K562 (cell line): ENCODE results near the gene BRD3OS. TPM values are rescaled to one million over a fixed set of nuclear protein-coding genes. Genes with fewer than 3 reads are reported as not detected.

Source experiments
- ATAC-seq: fragments of 200-7000 bp; cut with Tn5 transposase; 3 replicates; pipeline ENCODE4 v1.9.1; 2020; ENCODE audit warnings: moderate library complexity
- BruUV-seq: library from RNA; stranded (reverse); fragments of 400-500 nt; replicated peaks from 2 replicates; lab custom pipeline; 2021; lab: Mats Ljungman, UMichigan
- CTCF ChIA-PET: fragments of 300-600 bp; formaldehyde crosslinking; extraction: SDS; loops from one replicate; lab custom pipeline; 2021; ENCODE audit warnings: low intra/inter-chr PET ratio; lab: Yijun Ruan, JAX
- POLR2A ChIA-PET: fragments of 300-600, 350-650 bp; sonication (Branson Sonifier 250); formaldehyde crosslinking; extraction: SDS; loops from one replicate; lab custom pipeline; 2021; ENCODE audit warnings: antibody characterized with exemption, inconsistent platforms; lab: Yijun Ruan, JAX
- DNase-seq, 4 experiments: peaks; one replicate each; pipeline versions ENCODE4 v3.0.0 to v3.0.0-alpha.2; 2011 to 2018; ENCODE audit warnings: low spot score in 3 of 4, mixed read lengths in 3 of 4; ENCODE audit errors: extremely low read depth in 1 of 4
- FAIRE-seq: peaks from 2 replicates; lab custom pipeline; 2011; peaks lifted over from hg19 to GRCh38; lab: Jason Lieb, UNC
- H2AFZ ChIP-seq: 2 replicates; pipeline ENCODE4 v1.6.0; 2011; ENCODE audit warnings: low read depth, low read length, control low read depth, inconsistent platforms
- H3K27ac ChIP-seq: fragments of 200-600 bp; 3 replicates; pipeline ENCODE4 v1.8.0; 2011; ENCODE audit warnings: low read depth, mild to moderate bottlenecking, control low read depth, inconsistent platforms, low read length, moderate library complexity, mixed read lengths; ENCODE audit errors: extremely low read depth
- H3K27me3 ChIP-seq, 2 experiments: fragments of 300-600 bp in 1 of 2; 2 replicates in 1 of 2; 3 replicates in 1 of 2; pipeline versions ENCODE4 v1.6.0 to v1.8.0; 2011; ENCODE audit warnings: inconsistent platforms in 2 of 2, low read length in 2 of 2, mild to moderate bottlenecking in 1 of 2, mixed read lengths in 1 of 2, moderate library complexity in 1 of 2; ENCODE audit not compliant: control insufficient read depth in 2 of 2, insufficient read depth in 2 of 2
- H3K36me3 ChIP-seq: fragments of 300-600 bp; 3 replicates; pipeline ENCODE4 v1.8.0; 2011; ENCODE audit warnings: mild to moderate bottlenecking, low read length, inconsistent platforms; ENCODE audit not compliant: control insufficient read depth, insufficient read depth
- H3K4me1 ChIP-seq, 2 experiments: fragments of 200-600 bp in 1 of 2; replicated peaks in 1 of 2; 2 replicates in 1 of 2; 3 replicates in 1 of 2; pipeline versions ENCODE4 v1.5.1 to v1.8.0; 2011; ENCODE audit warnings: inconsistent platforms in 2 of 2, low read length in 2 of 2, mild to moderate bottlenecking in 1 of 2, mixed read lengths in 1 of 2, moderate library complexity in 1 of 2; ENCODE audit not compliant: control insufficient read depth in 2 of 2, insufficient read depth in 2 of 2
- H3K4me2 ChIP-seq: 2 replicates; pipeline ENCODE4 v1.6.1; 2011; ENCODE audit warnings: low read length, control low read depth, inconsistent platforms, mixed read lengths; ENCODE audit not compliant: insufficient read depth
- H3K4me3 ChIP-seq: fragments of 200-600 bp; sonication (generic), shearing (Covaris generic); 2 replicates; pipeline ENCODE4 v1.5.1; 2016; ENCODE audit warnings: control low read depth, inconsistent platforms
- H3K79me2 ChIP-seq: fragments of 200-600 bp; 3 replicates; pipeline ENCODE4 v1.8.0; 2011; ENCODE audit warnings: low read length, inconsistent platforms; ENCODE audit not compliant: control insufficient read depth, insufficient read depth
- H3K9ac ChIP-seq, 2 experiments: 2 replicates each; pipeline versions ENCODE4 v1.6.0 to v1.6.1; 2011; ENCODE audit warnings: low read depth in 2 of 2, low read length in 2 of 2, control low read depth in 1 of 2, inconsistent platforms in 1 of 2, mild to moderate bottlenecking in 1 of 2, mixed read lengths in 1 of 2; ENCODE audit not compliant: insufficient read depth in 1 of 2
- H3K9me1 ChIP-seq: one replicate; pipeline ENCODE4 v1.6.0; 2011; ENCODE audit warnings: inconsistent platforms, mild to moderate bottlenecking, low read length, moderate library complexity; ENCODE audit not compliant: control insufficient read depth, insufficient read depth
- H3K9me3 ChIP-seq: replicated peaks from 2 replicates; pipeline ENCODE4 v1.5.1; 2011; ENCODE audit warnings: low read depth, low read length, inconsistent platforms; ENCODE audit not compliant: control insufficient read depth, insufficient read depth
- H4K20me1 ChIP-seq: replicated peaks from 2 replicates; pipeline ENCODE4 v1.6.1; 2011; ENCODE audit warnings: low read length, inconsistent platforms, mixed read lengths; ENCODE audit not compliant: control insufficient read depth, insufficient read depth
- ATF7 ChIP-seq: fragments of 450-650 bp; IDR thresholded peaks from 2 replicates; pipeline ENCODE4 v1.7.1; 2014; ENCODE audit warnings: mild to moderate bottlenecking, moderate library complexity
- HMGN3 ChIP-seq: IDR thresholded peaks from 2 replicates; pipeline ENCODE4 v1.6.1; 2011; ENCODE audit warnings: borderline replicate concordance, low read depth, mild to moderate bottlenecking, mixed read lengths, low read length; ENCODE audit not compliant: insufficient read length; ENCODE audit errors: extremely low read depth
- MCM3 ChIP-seq: fragments of 450-650 bp; IDR thresholded peaks from 2 replicates; pipeline ENCODE4 v1.6.1; 2016
- POLR2G ChIP-seq: fragments of 200-400 bp; formaldehyde crosslinking; IDR thresholded peaks from 2 replicates; pipeline ENCODE4 v1.6.1; 2017; ENCODE audit warnings: low read depth, mild to moderate bottlenecking, antibody characterized with exemption, low read length, moderate library complexity
- RBFOX2 ChIP-seq: fragments of 200-400 bp; formaldehyde crosslinking; IDR thresholded peaks from 2 replicates; pipeline ENCODE4 v1.6.1; 2017; ENCODE audit warnings: low read depth, mild to moderate bottlenecking, low read length, moderate library complexity
- ZNF707 ChIP-seq: fragments of 250-450 bp; sonication (Bioruptor Pico); conservative IDR thresholded peaks from 2 replicates; pipeline ENCODE4 v1.8.0; 2022; ENCODE audit warnings: inconsistent platforms, mild to moderate bottlenecking, moderate library complexity
- WGBS: fragments of 100-300 bp; shearing (Covaris generic); methylation state at CpG from one replicate; pipeline ENCODE4 v1.1.6; 2016; ENCODE audit warnings: low coverage, mixed read lengths; ENCODE audit not compliant: insufficient coverage; ENCODE audit errors: missing lambda C conversion rate; 5-methylcytosine and 5-hydroxymethylcytosine counted together
- in situ Hi-C: fragments of 300-500 bp; cut with MboI; formaldehyde crosslinking; loops from 4 replicates; pipeline ENCODE4 v1.15.0; 2018; ENCODE audit warnings: inconsistent platforms, mixed read lengths
- intact Hi-C: fragments of 100-400 bp; cut with micrococcal nuclease; formaldehyde crosslinking; loops from 2 replicates; pipeline ENCODE4 v1.14.2; 2022
- polyA plus RNA-seq, 8 experiments: library from polyadenylated mRNA; depleted of rRNA in 4 of 8; stranded (reverse) in 5 of 8; unstranded in 3 of 8; fragments of >200 nt; fragmentation: Nextera tagmentation in 2 of 8; fragmentation: Illumina TruSeq in 1 of 8; extraction: Ambion mirVana in 2 of 8; extraction: Trizol in 1 of 8; gene quantifications; 2 replicates each; pipeline versions ENCODE4 v1.2.1 to v1.2.3, GENCODE V29; 2011 to 2014; ENCODE audit warnings: inconsistent platforms in 1 of 8, missing spikeins in 1 of 8
- total RNA-seq, 7 experiments: library from RNA; depleted of rRNA in 6 of 7; stranded (reverse); fragments of >200 nt in 6 of 7; fragmentation: Illumina TruSeq in 2 of 7; extraction: Trizol in 2 of 7; gene quantifications; 2 replicates each; pipeline versions ENCODE4 v1.2.1 to v1.2.3, GENCODE V29; 2011 to 2021; ENCODE audit warnings: low replicate concordance in 1 of 7

Gene BRD3OS
- total and polyA plus RNA-seq, 9 of the 15 experiments (the other 6 are each of a cell fraction or from before 2014, with no cell fraction given), result 1.1 to 8.7 (median 5.9) TPM

DNA sequence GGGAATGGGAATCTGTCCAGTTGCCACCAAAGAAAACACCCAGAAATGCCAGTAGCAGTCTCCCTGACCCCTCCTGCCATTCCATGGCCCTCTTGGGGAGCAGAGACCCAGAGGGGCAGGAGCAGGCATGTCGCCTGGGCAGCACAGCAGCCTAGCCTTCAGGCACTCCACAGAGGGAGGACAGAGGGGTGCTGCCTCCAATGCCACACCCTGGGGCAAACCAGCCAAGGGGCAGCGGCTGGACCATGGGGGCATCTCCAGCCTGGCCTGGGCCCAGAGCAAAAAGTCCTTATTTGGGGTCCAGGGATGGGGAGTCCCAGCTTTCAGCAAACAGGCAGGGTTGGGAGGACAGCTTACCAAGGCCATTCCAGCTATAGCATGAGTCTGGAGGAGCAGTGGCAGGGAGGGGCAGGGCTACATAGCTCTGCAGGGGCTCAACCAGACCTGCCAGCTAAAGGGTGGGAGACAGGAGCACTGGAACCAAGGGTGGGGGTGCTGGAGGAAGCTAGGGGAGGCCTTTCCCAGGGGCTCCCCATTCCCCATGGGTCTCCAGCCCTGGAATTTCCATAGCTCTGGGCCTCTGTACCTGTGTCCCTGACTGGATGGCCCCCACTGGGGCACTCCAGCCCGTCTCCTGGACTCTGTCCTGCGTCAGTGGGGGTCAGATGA, 35.9 kb downstream of the BRD3OS start:
- POLR2A ChIA-PET, result interaction anchor here (0.7 to 1.4 kb wide), 3 partner anchors 10 to 15 kb away, joined by 3 to 6 read pairs (median 5); no protein-coding TSS in a partner anchor
- Histone ChIP-seq H3K4me1 (peaks cover 2 to 55% of the 10 kb centered on the region in 2 experiments; a peak in 3 of 5 replicates), H2AFZ (no peak overlapping the region), H3K4me3 (no peak overlapping the region), H3K27me3 (no peaks in the 10 kb centered on the region), H4K20me1 (peaks cover 48% of the 10 kb centered on the region), H3K9me1 (peaks cover 6% of the 10 kb centered on the region), H3K9ac (peak overlapping the region in 1 of 2 experiments; percentile 26; a peak in 1 of 4 replicates), H3K4me2 (no peak overlapping the region), H3K79me2 (peaks cover 55% of the 10 kb centered on the region), H3K9me3 (no peaks in the 10 kb centered on the region), H3K36me3 (no peaks in the 10 kb centered on the region), H3K27ac (no peak overlapping the region)
- in situ Hi-C loops (no loop called here), intact Hi-C loops (no loop called here)
- ATAC-seq (no peak), FAIRE-seq (no peak), DNase-seq (no peak)
- TF ChIP-seq ATF7, result no peak
- no peak for TF ChIP-seq MCM3
- TF ChIP-seq ZNF707 (CRISPR knock-in tag), result no peak
- 77% methylated on average over 3 of the region's 4 CpGs for WGBS
- CTCF ChIA-PET, result no interaction called here
- BruUV-seq, result no TSS peak

- Histone ChIP-seq H3K4me3 (no peak overlapping the region), H3K27ac (no peak overlapping the region), H3K36me3 (no peaks in the 10 kb centered on the region), H3K9ac (peak overlapping the region in 1 of 2 experiments; percentile 40; a peak in 1 of 4 replicates), H3K27me3 (no peaks in the 10 kb centered on the region)
- intact Hi-C loops, result no loop called here
- CTCF ChIA-PET, result no interaction called here
- no peak for DNase-seq
- 0 out of 2 replicates have a peak, but pooled peaks have one; percentile 13 for TF ChIP-seq POLR2G
- no peak for TF ChIP-seq HMGN3
- TF ChIP-seq RBFOX2, result peak; percentile 32; the same call in 1 of the 2 replicates
- TF ChIP-seq, all 486 proteins: peak for 2
- FAIRE-seq (no peak), ATAC-seq (no peak)
- WGBS, result 80% methylated on average over 20 of the region's 22 CpGs
- BruUV-seq, result no TSS peak
- in situ Hi-C loops, result no loop called here
- Histone ChIP-seq H3K4me2 (no peak overlapping the region), H3K79me2 (peaks cover 58% of the 10 kb centered on the region), H2AFZ (no peak overlapping the region), H3K9me3 (no peaks in the 10 kb centered on the region), H3K9me1 (peaks cover 6% of the 10 kb centered on the region), H4K20me1 (peaks cover 46% of the 10 kb centered on the region), H3K4me1 (peaks cover 7 to 52% of the 10 kb centered on the region in 2 experiments; a peak in 3 of 5 replicates)
- POLR2A ChIA-PET, result interaction anchor here (0.6 to 0.8 kb wide), 2 partner anchors 15 to 1997 kb away, joined by 4 to 5 read pairs; no protein-coding TSS in a partner anchor
Observed at GRCh38 chr9:134061688-134062371, 36.5 kb downstream of the BRD3OS start.
